SH-SY5Y (cell line): ENCODE results near the gene ZFP36L1.

ENCODE experiments used
- GATA2 ChIP-seq: IDR thresholded peaks from 2 replicates; pipeline ENCODE4 v1.6.1; 2011; ENCODE audit warnings: mild to moderate bottlenecking, low read depth, low read length
- GATA3 ChIP-seq: IDR thresholded peaks from 2 replicates; pipeline ENCODE4 v1.6.1; 2011; ENCODE audit warnings: low read depth, mild to moderate bottlenecking, low read length, moderate library complexity

DNA sequence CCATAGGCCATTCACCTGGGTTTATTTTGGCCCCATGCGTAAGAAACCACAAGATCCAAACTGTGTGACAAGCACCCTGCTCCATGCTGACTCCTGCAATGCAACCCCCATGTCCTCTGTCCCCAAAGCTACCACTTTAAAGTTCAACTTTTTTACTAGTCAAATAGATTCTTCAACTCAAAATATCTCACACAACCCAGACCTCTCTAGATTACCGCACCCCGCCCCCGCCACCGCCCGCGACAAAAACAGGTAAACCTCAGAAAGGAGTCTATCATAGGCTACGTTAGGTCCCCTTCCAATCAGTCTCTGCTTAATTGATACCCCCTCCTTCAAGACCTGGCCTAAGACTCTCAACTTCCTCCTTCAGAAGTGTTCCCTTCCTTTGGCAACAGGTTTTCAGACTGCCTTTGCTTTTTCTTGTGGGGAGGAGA is 2.2 kb downstream of the ZFP36L1 start:
- no peak for TF ChIP-seq GATA2
- TF ChIP-seq GATA3: no peak
